GM12878 (cell line): ENCODE data around the gene CDC42BPA. TPM values are rescaled to one million over a fixed set of nuclear protein-coding genes. Genes with fewer than 3 reads are reported as not detected.

Experiments used
- ATAC-seq: fragments of 200-7000 bp; cut with Tn5 transposase; 3 replicates; pipeline ENCODE4 v1.9.1; 2020; ENCODE audit warnings: mild to moderate bottlenecking, moderate library complexity
- BruUV-seq: library from RNA; stranded (reverse); fragments of 400-500 nt; replicated peaks from 2 replicates; lab custom pipeline; 2021; lab: Mats Ljungman, UMichigan
- CTCF ChIA-PET: fragments of 300-600 bp; sonication (Branson Sonifier 250); formaldehyde crosslinking; extraction: SDS; loops from one replicate; lab custom pipeline; 2021; ENCODE audit warnings: inconsistent platforms; lab: Yijun Ruan, JAX
- POLR2A ChIA-PET: fragments of 350-600 bp; formaldehyde crosslinking; extraction: SDS; loops from one replicate; lab custom pipeline; 2021; ENCODE audit warnings: inconsistent platforms; lab: Charles Lee
- RAD21 ChIA-PET: fragments of 300-600 bp; sonication (Branson Sonifier 250); formaldehyde crosslinking; loops from one replicate; lab custom pipeline; 2023; ENCODE audit warnings: antibody characterized with exemption; ENCODE audit not compliant: unreplicated experiment; lab: Charles Lee
- SMC1A ChIA-PET: fragments of 300-600 bp; sonication (Branson Sonifier 250); formaldehyde crosslinking; loops from one replicate; lab custom pipeline; 2023; ENCODE audit not compliant: unreplicated experiment, uncharacterized antibody; lab: Charles Lee
- DNase-seq: peaks from one replicate; pipeline ENCODE4 v3.0.0-alpha.2; 2011; ENCODE audit warnings: low read depth, low spot score
- FAIRE-seq: peaks from 3 replicates; lab custom pipeline; 2011; peaks lifted over from hg19 to GRCh38; lab: Jason Lieb, UNC
- H2AFZ ChIP-seq: 2 replicates; pipeline ENCODE4 v1.6.0; 2011; ENCODE audit warnings: low read depth, low read length, control low read depth; ENCODE audit not compliant: control insufficient read depth
- H3K27ac ChIP-seq: 2 replicates; pipeline ENCODE4 v1.5.1; 2011; ENCODE audit warnings: control low read depth; ENCODE audit not compliant: control insufficient read depth, insufficient read depth
- H3K27me3 ChIP-seq, 2 experiments: replicated peaks in 1 of 2; 2 replicates each; pipeline versions ENCODE4 v1.6.0 to v1.6.1; 2011; ENCODE audit warnings: low read length in 1 of 2; ENCODE audit not compliant: control insufficient read depth in 2 of 2, insufficient read depth in 2 of 2
- H3K36me3 ChIP-seq, 2 experiments: 2 replicates each; pipeline ENCODE4 v1.5.1; 2011; ENCODE audit warnings: low read length in 1 of 2; ENCODE audit not compliant: control insufficient read depth in 2 of 2, insufficient read depth in 2 of 2
- H3K4me1 ChIP-seq: 2 replicates; pipeline ENCODE4 v1.6.1; 2011; ENCODE audit warnings: mild to moderate bottlenecking, low read length, moderate library complexity, mixed read lengths; ENCODE audit not compliant: control insufficient read depth, insufficient read depth
- H3K4me2 ChIP-seq: 2 replicates; pipeline ENCODE4 v1.6.0; 2011; ENCODE audit warnings: control low read depth; ENCODE audit not compliant: control insufficient read depth, insufficient read depth
- H3K4me3 ChIP-seq: fragments of 200-600 bp; sonication (generic); 2 replicates; pipeline ENCODE4 v1.5.1; 2016
- H3K79me2 ChIP-seq: 2 replicates; pipeline ENCODE4 v1.6.0; 2011; ENCODE audit warnings: low read length; ENCODE audit not compliant: control insufficient read depth, insufficient read depth
- H3K9ac ChIP-seq: 2 replicates; pipeline ENCODE4 v1.8.0; 2011; ENCODE audit warnings: low read length, control low read depth, mixed read lengths; ENCODE audit not compliant: control insufficient read depth, insufficient read depth
- H3K9me3 ChIP-seq: replicated peaks from 3 replicates; pipeline ENCODE4 v1.5.1; 2011; ENCODE audit warnings: mild to moderate bottlenecking, low read length; ENCODE audit not compliant: control insufficient read depth, insufficient read depth
- H4K20me1 ChIP-seq: 2 replicates; pipeline ENCODE4 v1.6.0; 2011; ENCODE audit not compliant: control insufficient read depth, insufficient read depth
- GABPA ChIP-seq: IDR thresholded peaks from 2 replicates; pipeline ENCODE4 v1.6.1; 2014; ENCODE audit warnings: antibody characterized with exemption, low read depth, mild to moderate bottlenecking, inconsistent platforms
- HCFC1 ChIP-seq: fragments of 150-350 bp; IDR thresholded peaks from 2 replicates; pipeline ENCODE4 v1.6.1; 2014; ENCODE audit warnings: low read length
- HDGF ChIP-seq: fragments of 450-650 bp; IDR thresholded peaks from 2 replicates; pipeline ENCODE4 v1.6.1; 2016; ENCODE audit warnings: antibody characterized with exemption
- KAT2A ChIP-seq: conservative IDR thresholded peaks from 2 replicates; pipeline ENCODE4 v1.6.1; 2011; ENCODE audit warnings: low read depth, low read length; ENCODE audit not compliant: control insufficient read depth
- MEF2B ChIP-seq: fragments of 450-650 bp; IDR thresholded peaks from 2 replicates; pipeline ENCODE4 v1.6.1; 2018; ENCODE audit warnings: mild to moderate bottlenecking, moderate library complexity; ENCODE audit not compliant: partially characterized antibody, poor library complexity, severe bottlenecking
- MTA3 ChIP-seq: IDR thresholded peaks from 2 replicates; pipeline ENCODE4 v1.6.1; 2012; ENCODE audit warnings: low read length, inconsistent platforms, borderline replicate concordance
- PML ChIP-seq: IDR thresholded peaks from 2 replicates; pipeline ENCODE4 v1.6.1; 2012; ENCODE audit warnings: low read length, inconsistent platforms
- SIX5 ChIP-seq: IDR thresholded peaks from 2 replicates; pipeline ENCODE4 v1.6.1; 2011; ENCODE audit warnings: mild to moderate bottlenecking, low read depth, low read length, moderate library complexity; ENCODE audit not compliant: severe bottlenecking
- SMC3 ChIP-seq: IDR thresholded peaks from 2 replicates; pipeline ENCODE4 v1.6.1; 2011; ENCODE audit warnings: low read length, improper control_type of control experiment, borderline replicate concordance
- SRF ChIP-seq, 2 experiments: IDR thresholded peaks; 2 replicates each; pipeline ENCODE4 v1.6.1; 2011; ENCODE audit warnings: low read depth in 2 of 2, low read length in 2 of 2, mild to moderate bottlenecking in 1 of 2, moderate library complexity in 1 of 2
- TBL1XR1 ChIP-seq: IDR thresholded peaks from 2 replicates; pipeline ENCODE4 v1.6.1; 2012; ENCODE audit warnings: low read depth, low read length, improper control_type of control experiment
- WGBS: methylation state at CpG from one replicate; pipeline ENCODE4 v1.1.6; 2016; ENCODE audit warnings: low lambda C conversion rate; ENCODE audit not compliant: insufficient replicate concordance, insufficient coverage; ENCODE audit errors: missing lambda C conversion rate; 5-methylcytosine and 5-hydroxymethylcytosine counted together
- in situ Hi-C: fragments of 300-500 bp; cut with MboI; formaldehyde crosslinking; loops from 9 replicates; pipeline ENCODE4 v1.14.3; 2018; ENCODE audit warnings: mixed read lengths
- intact Hi-C: fragments of 100-400 bp; cut with micrococcal nuclease; formaldehyde crosslinking; loops from one replicate; pipeline ENCODE4 v1.14.2; 2022; ENCODE audit not compliant: unreplicated experiment
- polyA plus RNA-seq, 11 experiments: library from polyadenylated mRNA; depleted of rRNA in 4 of 11; unstranded in 6 of 11; stranded (reverse) in 5 of 11; fragments of >200 nt; fragmentation: Nextera tagmentation in 4 of 11; fragmentation: Illumina TruSeq in 1 of 11; extraction: Ambion mirVana in 4 of 11; extraction: Trizol in 1 of 11; gene quantifications; 1 replicate in 1 of 11; 2 replicates in 10 of 11; pipeline versions ENCODE4 v1.2.1 to v1.2.3, GENCODE V29; 2011 to 2016; ENCODE audit warnings: inconsistent platforms in 2 of 11, missing spikeins in 2 of 11, low read depth in 1 of 11
- total RNA-seq, 4 experiments: library from RNA; depleted of rRNA in 3 of 4; stranded (reverse); fragments of >200 nt in 3 of 4; fragmentation: Illumina TruSeq in 1 of 4; extraction: Trizol in 1 of 4; gene quantifications; 2 replicates each; pipeline versions ENCODE4 v1.2.1 to v1.2.3, GENCODE V29; 2013 to 2021
- TF ChIP-seq, protein P1 (sequence below): fragments of 150-350 bp; IDR thresholded peaks from 2 replicates; pipeline ENCODE4 v1.6.1; 2014; ENCODE audit warnings: mild to moderate bottlenecking, low read depth, low read length
- TF ChIP-seq, protein P2 (sequence below): IDR thresholded peaks from 2 replicates; pipeline ENCODE4 v1.6.1; 2011; ENCODE audit warnings: borderline replicate concordance, low read depth, mild to moderate bottlenecking, moderate library complexity, low read length; ENCODE audit not compliant: insufficient read depth, poor library complexity, severe bottlenecking

CDC42BPA gene
- total and polyA plus RNA-seq, 10 of the 15 experiments (the other 5 are each of a cell fraction or from before 2014, with no cell fraction given): 0.02 to 0.52 (median 0.10) TPM

GRCh38 chr1:227285745-227286144, 32.5 kb downstream of the CDC42BPA start:
- 62% methylated on average over 2 of the region's 2 CpGs for WGBS
- POLR2A ChIA-PET: no interaction called here
- TF ChIP-seq PML: no peak
- TF ChIP-seq SIX5: no peak
- TF ChIP-seq KAT2A: no peak
- TF ChIP-seq, protein P1, sequence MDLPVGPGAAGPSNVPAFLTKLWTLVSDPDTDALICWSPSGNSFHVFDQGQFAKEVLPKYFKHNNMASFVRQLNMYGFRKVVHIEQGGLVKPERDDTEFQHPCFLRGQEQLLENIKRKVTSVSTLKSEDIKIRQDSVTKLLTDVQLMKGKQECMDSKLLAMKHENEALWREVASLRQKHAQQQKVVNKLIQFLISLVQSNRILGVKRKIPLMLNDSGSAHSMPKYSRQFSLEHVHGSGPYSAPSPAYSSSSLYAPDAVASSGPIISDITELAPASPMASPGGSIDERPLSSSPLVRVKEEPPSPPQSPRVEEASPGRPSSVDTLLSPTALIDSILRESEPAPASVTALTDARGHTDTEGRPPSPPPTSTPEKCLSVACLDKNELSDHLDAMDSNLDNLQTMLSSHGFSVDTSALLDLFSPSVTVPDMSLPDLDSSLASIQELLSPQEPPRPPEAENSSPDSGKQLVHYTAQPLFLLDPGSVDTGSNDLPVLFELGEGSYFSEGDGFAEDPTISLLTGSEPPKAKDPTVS: no peak
- H3K4me3 ChIP-seq: no peak overlapping the region
- H3K36me3 ChIP-seq: no peaks in the 10 kb centered on the region
- ATAC-seq (no peak), FAIRE-seq (no peak), DNase-seq (no peak)
- H2AFZ ChIP-seq: no peak overlapping the region
- no peaks in the 10 kb centered on the region for H3K4me1 ChIP-seq
- in situ Hi-C loops (no loop called here), intact Hi-C loops (no loop called here)
- no peak overlapping the region for H3K9ac ChIP-seq
- H3K27ac ChIP-seq: no peak overlapping the region
- no peaks in the 10 kb centered on the region; a peak in 1 of 4 replicates for H3K27me3 ChIP-seq
- H4K20me1 ChIP-seq: no peaks in the 10 kb centered on the region
- H3K9me3 ChIP-seq: no peaks in the 10 kb centered on the region
- BruUV-seq: no TSS peak
- SMC1A ChIA-PET: no interaction called here
- no peaks in the 10 kb centered on the region for H3K79me2 ChIP-seq
- RAD21 ChIA-PET: no interaction called here
- CTCF ChIA-PET: no interaction called here
- no peak overlapping the region for H3K4me2 ChIP-seq

DNA sequence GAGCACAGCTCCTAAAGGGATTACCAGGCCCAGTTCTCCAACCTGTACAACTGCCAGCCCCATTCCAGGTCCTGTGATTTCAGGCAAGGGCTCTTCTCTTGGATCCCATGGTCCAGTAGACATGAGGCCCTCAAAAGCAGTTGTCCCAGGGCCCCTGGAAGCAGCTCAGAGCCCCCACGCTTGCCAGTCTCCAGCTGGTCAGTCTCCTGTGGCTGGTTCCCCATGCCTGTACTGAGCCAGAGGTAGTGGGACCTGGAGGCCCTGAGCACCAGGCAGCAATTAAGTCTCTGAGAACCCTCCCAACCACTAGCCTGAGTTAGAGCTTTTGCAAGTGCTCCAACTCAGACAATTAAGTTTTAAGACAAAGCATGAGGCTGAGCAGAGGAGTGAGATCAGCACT, 36.9 kb downstream of the CDC42BPA start:
- no peaks in the 10 kb centered on the region for H3K9me3 ChIP-seq
- no peak for ATAC-seq
- H3K27me3 ChIP-seq: no peaks in the 10 kb centered on the region; a peak in 1 of 4 replicates
- WGBS: 24% methylated on average over 1 of the region's 1 CpG
- DNase-seq: no peak
- H3K79me2 ChIP-seq: no peaks in the 10 kb centered on the region
- BruUV-seq: no TSS peak
- H2AFZ ChIP-seq: no peak overlapping the region
- H4K20me1 ChIP-seq: no peaks in the 10 kb centered on the region
- intact Hi-C loops: no loop called here
- H3K4me1 ChIP-seq: no peaks in the 10 kb centered on the region
- no peak for FAIRE-seq
- H3K9ac ChIP-seq: no peak overlapping the region
- no peak overlapping the region for H3K27ac ChIP-seq
- in situ Hi-C loops: no loop called here
- no peak overlapping the region for H3K4me2 ChIP-seq
- H3K4me3 ChIP-seq: no peak overlapping the region
- H3K36me3 ChIP-seq: no peaks in the 10 kb centered on the region
- ChIA-PET POLR2A (no interaction called here), RAD21 (no interaction called here), SMC1A (no interaction called here), CTCF (no interaction called here)
- TF ChIP-seq, protein P2, sequence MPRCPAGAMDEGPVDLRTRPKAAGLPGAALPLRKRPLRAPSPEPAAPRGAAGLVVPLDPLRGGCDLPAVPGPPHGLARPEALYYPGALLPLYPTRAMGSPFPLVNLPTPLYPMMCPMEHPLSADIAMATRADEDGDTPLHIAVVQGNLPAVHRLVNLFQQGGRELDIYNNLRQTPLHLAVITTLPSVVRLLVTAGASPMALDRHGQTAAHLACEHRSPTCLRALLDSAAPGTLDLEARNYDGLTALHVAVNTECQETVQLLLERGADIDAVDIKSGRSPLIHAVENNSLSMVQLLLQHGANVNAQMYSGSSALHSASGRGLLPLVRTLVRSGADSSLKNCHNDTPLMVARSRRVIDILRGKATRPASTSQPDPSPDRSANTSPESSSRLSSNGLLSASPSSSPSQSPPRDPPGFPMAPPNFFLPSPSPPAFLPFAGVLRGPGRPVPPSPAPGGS: no peak
- TF ChIP-seq SRF (IDR thresholded peaks at IDR 0.05; ENCODE audit: low read depth in 2 of 2, low read length in 2 of 2): no peak
- TF ChIP-seq GABPA: no peak
- TF ChIP-seq SMC3: no peak
- TF ChIP-seq TBL1XR1: no peak
- no peak for TF ChIP-seq HDGF
- no peak for TF ChIP-seq MTA3
- TF ChIP-seq MEF2B: no peak
- TF ChIP-seq HCFC1: no peak
